K562 (cell line): ENCODE data around the gene PDLIM4. TPM values are rescaled to one million over a fixed set of nuclear protein-coding genes. Genes with fewer than 3 reads are reported as not detected.

ENCODE experiments used
- CCAR2 ChIP-seq: fragments of 200-400 bp; formaldehyde crosslinking; IDR thresholded peaks from 2 replicates; pipeline ENCODE4 v1.6.1; 2017; ENCODE audit warnings: mild to moderate bottlenecking, low read depth, low read length
- EHMT2 ChIP-seq: fragments of 450-650 bp; IDR thresholded peaks from 2 replicates; pipeline ENCODE4 v1.6.1; 2018; ENCODE audit warnings: antibody characterized with exemption
- FOXJ2 ChIP-seq: fragments of 200-800 bp; sonication (Bioruptor generic); IDR thresholded peaks from 2 replicates; pipeline ENCODE4 v1.6.1; 2016; ENCODE audit warnings: missing genetic modification characterization, missing compliant biosample characterization
- FOXM1 ChIP-seq, 2 experiments: fragments of 450-650 bp in 1 of 2; sonication (generic) in 1 of 2; formaldehyde crosslinking in 1 of 2; IDR thresholded peaks; 2 replicates each; pipeline versions ENCODE4 v1.6.1 to v1.9.0; 2017 to 2022; ENCODE audit warnings: low read depth in 2 of 2, mild to moderate bottlenecking in 2 of 2, missing genetic modification reagents in 1 of 2, moderate library complexity in 1 of 2
- GTF3C2 ChIP-seq: IDR thresholded peaks from 3 replicates; pipeline ENCODE4 v1.6.1; 2011; ENCODE audit warnings: borderline replicate concordance, mild to moderate bottlenecking, moderate library complexity; ENCODE audit not compliant: insufficient read length; ENCODE audit errors: extremely low read depth
- HMG20A ChIP-seq: fragments of 450-650 bp; formaldehyde crosslinking; conservative IDR thresholded peaks from 2 replicates; pipeline ENCODE4 v1.4.0; 2020; ENCODE audit warnings: mild to moderate bottlenecking, mixed read lengths
- JUND ChIP-seq, 2 experiments: IDR thresholded peaks; 2 replicates in 1 of 2; 3 replicates in 1 of 2; pipeline ENCODE4 v1.6.1; 2011; ENCODE audit warnings: borderline replicate concordance in 2 of 2, low read depth in 2 of 2, low read length in 2 of 2, improper control_type of control experiment in 1 of 2, missing biosample characterization in 1 of 2, missing genetic modification characterization in 1 of 2, missing genetic modification reagents in 1 of 2
- L3MBTL2 ChIP-seq: fragments of 450-650 bp; IDR thresholded peaks from 2 replicates; pipeline ENCODE4 v1.6.1; 2016; ENCODE audit warnings: mild to moderate bottlenecking, moderate library complexity
- LCOR ChIP-seq: sonication (generic); formaldehyde crosslinking; IDR thresholded peaks from 2 replicates; pipeline ENCODE4 v1.8.0; 2022; ENCODE audit warnings: mild to moderate bottlenecking, missing genetic modification reagents
- MAFG ChIP-seq: fragments of 450-650 bp; conservative IDR thresholded peaks from 2 replicates; pipeline ENCODE4 v1.6.1; 2016; ENCODE audit warnings: missing genetic modification characterization, missing compliant biosample characterization
- RBFOX2 ChIP-seq: fragments of 200-400 bp; formaldehyde crosslinking; IDR thresholded peaks from 2 replicates; pipeline ENCODE4 v1.6.1; 2017; ENCODE audit warnings: low read depth, mild to moderate bottlenecking, low read length, moderate library complexity
- RFX1 ChIP-seq: fragments of 450-650 bp; IDR thresholded peaks from 2 replicates; pipeline ENCODE4 v1.6.1; 2016; ENCODE audit warnings: mild to moderate bottlenecking, moderate library complexity
- ZNF134 ChIP-seq: fragments of 250-450 bp; sonication (Bioruptor Pico); conservative IDR thresholded peaks from 2 replicates; pipeline ENCODE4 v1.4.0; 2020
- ZNF212 ChIP-seq: fragments of 450-650 bp; formaldehyde crosslinking; IDR thresholded peaks from 2 replicates; pipeline ENCODE4 v1.4.0; 2020; ENCODE audit warnings: mild to moderate bottlenecking
- ZNF253 ChIP-seq: fragments of 250-450 bp; sonication (Bioruptor Pico); conservative IDR thresholded peaks from 2 replicates; pipeline ENCODE4 v1.6.1; 2021; ENCODE audit warnings: mild to moderate bottlenecking
- ZNF384 ChIP-seq: IDR thresholded peaks from 2 replicates; pipeline ENCODE4 v1.6.1; 2012; ENCODE audit warnings: low read depth, low read length, improper control_type of control experiment
- ZNF436 ChIP-seq: fragments of 250-450, 450-650 bp; sonication (Bioruptor Pico); formaldehyde crosslinking; IDR thresholded peaks from 2 replicates; pipeline ENCODE4 v1.7.0; 2020; ENCODE audit warnings: mild to moderate bottlenecking
- polyA plus RNA-seq, 8 experiments: library from polyadenylated mRNA; depleted of rRNA in 4 of 8; stranded (reverse) in 5 of 8; unstranded in 3 of 8; fragments of >200 nt; fragmentation: Nextera tagmentation in 2 of 8; fragmentation: Illumina TruSeq in 1 of 8; extraction: Ambion mirVana in 2 of 8; extraction: Trizol in 1 of 8; gene quantifications; 2 replicates each; pipeline versions ENCODE4 v1.2.1 to v1.2.3, GENCODE V29; 2011 to 2014; ENCODE audit warnings: inconsistent platforms in 1 of 8, missing spikeins in 1 of 8
- total RNA-seq, 7 experiments: library from RNA; depleted of rRNA in 6 of 7; stranded (reverse); fragments of >200 nt in 6 of 7; fragmentation: Illumina TruSeq in 2 of 7; extraction: Trizol in 2 of 7; gene quantifications; 2 replicates each; pipeline versions ENCODE4 v1.2.1 to v1.2.3, GENCODE V29; 2011 to 2021; ENCODE audit warnings: low replicate concordance in 1 of 7
- TF ChIP-seq, protein P1 (sequence below): conservative IDR thresholded peaks from 2 replicates; pipeline ENCODE4 v1.6.1; 2011; ENCODE audit warnings: low read depth, mild to moderate bottlenecking, low read length; ENCODE audit not compliant: control insufficient read depth
- TF ChIP-seq, protein P2 (sequence below), 2 experiments: fragments of 450-650 bp in 1 of 2; sonication (generic) in 1 of 2; formaldehyde crosslinking; conservative IDR thresholded peaks; 2 replicates each; pipeline versions ENCODE4 v1.4.0 to v1.8.1; 2020 to 2022; ENCODE audit warnings: mild to moderate bottlenecking in 1 of 2, missing genetic modification reagents in 1 of 2
- TF ChIP-seq, protein P3 (sequence below): fragments of 250-450 bp; sonication (Bioruptor Pico); IDR thresholded peaks from 2 replicates; pipeline ENCODE4 v1.9.0; 2021; ENCODE audit warnings: mild to moderate bottlenecking, inconsistent platforms

The PDLIM4 gene
- total and polyA plus RNA-seq, 9 of the 15 experiments (the other 6 are each of a cell fraction or from before 2014, with no cell fraction given) = 0.28 to 32.8 (median 13.1) TPM

- TF ChIP-seq, protein P1, sequence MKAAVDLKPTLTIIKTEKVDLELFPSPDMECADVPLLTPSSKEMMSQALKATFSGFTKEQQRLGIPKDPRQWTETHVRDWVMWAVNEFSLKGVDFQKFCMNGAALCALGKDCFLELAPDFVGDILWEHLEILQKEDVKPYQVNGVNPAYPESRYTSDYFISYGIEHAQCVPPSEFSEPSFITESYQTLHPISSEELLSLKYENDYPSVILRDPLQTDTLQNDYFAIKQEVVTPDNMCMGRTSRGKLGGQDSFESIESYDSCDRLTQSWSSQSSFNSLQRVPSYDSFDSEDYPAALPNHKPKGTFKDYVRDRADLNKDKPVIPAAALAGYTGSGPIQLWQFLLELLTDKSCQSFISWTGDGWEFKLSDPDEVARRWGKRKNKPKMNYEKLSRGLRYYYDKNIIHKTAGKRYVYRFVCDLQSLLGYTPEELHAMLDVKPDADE = 0 out of 2 replicates have a peak, but pooled peaks have one; percentile 35
- TF ChIP-seq, protein P2, sequence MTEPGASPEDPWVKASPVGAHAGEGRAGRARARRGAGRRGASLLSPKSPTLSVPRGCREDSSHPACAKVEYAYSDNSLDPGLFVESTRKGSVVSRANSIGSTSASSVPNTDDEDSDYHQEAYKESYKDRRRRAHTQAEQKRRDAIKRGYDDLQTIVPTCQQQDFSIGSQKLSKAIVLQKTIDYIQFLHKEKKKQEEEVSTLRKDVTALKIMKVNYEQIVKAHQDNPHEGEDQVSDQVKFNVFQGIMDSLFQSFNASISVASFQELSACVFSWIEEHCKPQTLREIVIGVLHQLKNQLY (CRISPR knock-in tag; conservative IDR thresholded peaks at IDR 0.05) = no peak
- TF ChIP-seq LCOR (CRISPR knock-in tag) (no peak), RFX1 (no peak), JUND (IDR thresholded peaks at IDR 0.05; ENCODE audit: borderline replicate concordance, low read depth, low read length) (no peak), JUND (tag; IDR thresholded peaks at IDR 0.05; ENCODE audit: borderline replicate concordance, low read depth, low read length) (0 out of 3 replicates have a peak, but pooled peaks have one; percentile 15), ZNF134 (CRISPR knock-in tag) (no peak), EHMT2 (no peak), ZNF212 (CRISPR knock-in tag) (no peak), FOXJ2 (no peak), CCAR2 (no peak), RBFOX2 (0 out of 2 replicates have a peak, but pooled peaks have one; percentile 24), MAFG (tag) (no peak), ZNF436 (CRISPR knock-in tag) (no peak), ZNF253 (CRISPR knock-in tag) (no peak), GTF3C2 (no peak), ZNF384 (no peak), FOXM1 (IDR thresholded peaks at IDR 0.05; ENCODE audit: low read depth) (no peak), FOXM1 (CRISPR knock-in tag; IDR thresholded peaks at IDR 0.05; ENCODE audit: low read depth) (no peak), HMG20A (CRISPR knock-in tag) (no peak), L3MBTL2 (no peak)
- TF ChIP-seq, protein P3, sequence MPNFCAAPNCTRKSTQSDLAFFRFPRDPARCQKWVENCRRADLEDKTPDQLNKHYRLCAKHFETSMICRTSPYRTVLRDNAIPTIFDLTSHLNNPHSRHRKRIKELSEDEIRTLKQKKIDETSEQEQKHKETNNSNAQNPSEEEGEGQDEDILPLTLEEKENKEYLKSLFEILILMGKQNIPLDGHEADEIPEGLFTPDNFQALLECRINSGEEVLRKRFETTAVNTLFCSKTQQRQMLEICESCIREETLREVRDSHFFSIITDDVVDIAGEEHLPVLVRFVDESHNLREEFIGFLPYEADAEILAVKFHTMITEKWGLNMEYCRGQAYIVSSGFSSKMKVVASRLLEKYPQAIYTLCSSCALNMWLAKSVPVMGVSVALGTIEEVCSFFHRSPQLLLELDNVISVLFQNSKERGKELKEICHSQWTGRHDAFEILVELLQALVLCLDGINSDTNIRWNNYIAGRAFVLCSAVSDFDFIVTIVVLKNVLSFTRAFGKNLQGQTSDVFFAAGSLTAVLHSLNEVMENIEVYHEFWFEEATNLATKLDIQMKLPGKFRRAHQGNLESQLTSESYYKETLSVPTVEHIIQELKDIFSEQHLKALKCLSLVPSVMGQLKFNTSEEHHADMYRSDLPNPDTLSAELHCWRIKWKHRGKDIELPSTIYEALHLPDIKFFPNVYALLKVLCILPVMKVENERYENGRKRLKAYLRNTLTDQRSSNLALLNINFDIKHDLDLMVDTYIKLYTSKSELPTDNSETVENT (CRISPR knock-in tag) = no peak
Measured at GRCh38 chr5:132277971-132278853, 20.7 kb downstream of the PDLIM4 start (continued).
